ENCODE measurements around the gene B3GNT8. TPM values are rescaled to one million over a fixed set of nuclear protein-coding genes. Genes with fewer than 3 reads are reported as not detected.

Gene B3GNT8
- total RNA-seq, 4 donors from 2014 or later, result 11.6 to 84.4 (median 35.3) TPM

DNA sequence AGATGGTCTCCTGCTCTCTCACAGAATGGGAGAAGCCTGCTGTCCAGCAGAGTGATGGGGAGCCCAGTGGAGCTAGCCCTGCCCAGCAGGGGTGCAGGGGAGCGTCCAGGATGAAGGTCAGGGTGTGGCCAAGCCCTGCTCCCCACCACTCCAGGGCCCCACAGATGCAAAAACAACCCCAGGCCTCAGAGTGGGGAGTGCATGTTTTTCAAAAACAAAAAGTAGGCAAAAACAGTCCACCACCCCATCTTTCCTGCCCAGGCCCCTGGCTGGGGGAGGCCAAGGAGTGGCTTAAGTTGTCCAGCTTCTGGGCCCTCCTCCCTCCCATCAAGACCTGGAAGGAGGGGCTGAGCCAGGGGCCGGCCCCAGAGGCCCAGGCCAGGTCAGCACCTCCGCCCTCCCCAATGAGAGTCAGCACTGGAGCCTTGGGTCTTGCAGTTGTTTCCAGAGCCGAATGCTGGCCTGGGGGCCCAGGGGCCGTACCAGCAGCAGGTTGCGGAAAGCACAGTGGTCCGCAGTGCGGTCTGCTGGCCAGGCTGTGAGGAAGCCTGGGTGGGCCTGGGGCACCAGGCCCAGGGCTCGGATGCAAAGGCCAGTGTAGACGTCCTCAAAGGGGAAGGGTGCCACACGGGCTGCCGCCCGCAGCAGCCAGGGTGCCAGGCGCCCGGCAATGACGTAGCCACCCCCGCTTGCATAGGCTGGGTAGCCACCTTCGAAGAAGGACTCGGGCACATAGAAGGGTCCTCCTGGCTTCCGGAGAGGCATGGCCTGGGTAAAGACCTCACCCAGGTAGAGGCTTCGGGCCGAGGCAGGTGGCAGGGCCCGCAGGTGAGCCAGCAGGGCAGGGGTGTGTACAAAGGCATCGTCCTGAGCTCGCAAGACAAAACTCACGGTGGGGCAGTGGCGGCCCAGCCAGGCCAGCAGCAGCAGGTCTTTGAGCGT lies 1.7 kb downstream of the B3GNT8 start:
- TF ChIP-seq CTCF (IDR thresholded peaks at IDR 0.05) (no peak), POLR2A (IDR thresholded peaks at IDR 0.05) (no peak)
- intact Hi-C loops (cut with DNase I), result no loop called here
- Histone ChIP-seq H3K4me3 (peak overlapping the region; percentile 60 to 71 (median 66)), H3K4me1 (peaks cover 32 to 75% (median 41%) of the 10 kb centered on the region in 3 donors), H3K27me3 (no peaks in the 10 kb centered on the region), H3K27ac (peak overlapping the region in 3 of 4 donors; percentile 95 to 97 (median 96)), H3K36me3 (peaks cover 22 to 68% (median 40%) of the 10 kb centered on the region in 3 donors), H3K9me3 (no peaks in the 10 kb centered on the region)
- no peak for DNase-seq
- WGBS, 2 donors, result 89 to 90% methylated on average over 5 to 12 of the region's 28 CpGs

DNA sequence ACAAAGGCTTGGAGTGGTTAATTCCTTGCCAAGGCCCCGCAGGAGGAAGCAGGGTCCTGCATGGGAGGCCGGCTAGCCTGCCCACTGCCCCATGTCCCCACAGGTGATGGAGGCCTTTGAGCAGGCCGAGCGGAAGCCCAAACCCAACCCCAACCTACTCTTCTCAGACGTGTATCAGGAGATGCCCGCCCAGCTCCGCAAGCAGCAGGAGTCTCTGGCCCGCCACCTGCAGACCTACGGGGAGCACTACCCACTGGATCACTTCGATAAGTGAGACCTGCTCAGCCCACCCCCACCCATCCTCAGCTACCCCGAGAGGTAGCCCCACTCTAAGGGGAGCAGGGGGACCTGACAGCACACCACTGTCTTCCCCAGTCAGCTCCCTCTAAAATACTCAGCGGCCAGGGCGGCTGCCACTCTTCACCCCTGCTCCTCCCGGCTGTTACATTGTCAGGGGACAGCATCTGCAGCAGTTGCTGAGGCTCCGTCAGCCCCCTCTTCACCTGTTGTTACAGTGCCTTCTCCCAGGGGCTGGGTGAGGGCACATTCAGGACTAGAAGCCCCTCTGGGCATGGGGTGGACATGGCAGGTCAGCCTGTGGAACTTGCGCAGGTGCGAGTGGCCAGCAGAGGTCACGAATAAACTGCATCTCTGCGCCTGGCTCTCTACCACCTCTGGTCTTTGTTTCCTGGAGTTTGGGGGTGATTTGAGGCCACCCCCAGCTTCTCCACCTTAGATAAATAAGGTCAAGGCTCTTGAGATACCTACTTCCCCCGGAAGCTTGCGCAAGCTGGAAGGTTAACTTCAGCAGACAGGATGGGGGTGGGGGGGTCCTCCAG lies 2.6 kb downstream of the B3GNT8 start:
- H3K36me3 ChIP-seq, result peaks cover 28 to 71% (median 48%) of the 10 kb centered on the region in 3 donors
- H3K4me3 ChIP-seq, result peak overlapping the region; percentile 60 to 71 (median 66)
- H3K4me1 ChIP-seq, result peaks cover 32 to 75% (median 41%) of the 10 kb centered on the region in 3 donors
- no peaks in the 10 kb centered on the region for H3K27me3 ChIP-seq
- WGBS, 2 donors, result 82 to 96% methylated on average over 4 to 7 of the region's 21 CpGs
- intact Hi-C loops (cut with DNase I), result no loop called here
- H3K9me3 ChIP-seq, result no peaks in the 10 kb centered on the region
- TF ChIP-seq CTCF (IDR thresholded peaks at IDR 0.05), result no peak
- TF ChIP-seq POLR2A (IDR thresholded peaks at IDR 0.05), result no peak
- no peak for DNase-seq
- H3K27ac ChIP-seq, result peak overlapping the region; percentile 14 to 97 (median 96)

- TF ChIP-seq CTCF (IDR thresholded peaks at IDR 0.05), result no peak
- no peak for TF ChIP-seq POLR2A (IDR thresholded peaks at IDR 0.05)
- no peaks in the 10 kb centered on the region for H3K27me3 ChIP-seq
- H3K36me3 ChIP-seq, result peaks cover 37 to 87% (median 56%) of the 10 kb centered on the region in 3 donors
- no peak overlapping the region for H3K4me3 ChIP-seq
- no peaks in the 10 kb centered on the region for H3K9me3 ChIP-seq
- no peak for DNase-seq
- WGBS, 2 donors, result 91% methylated on average over 5 of the region's 12 CpGs; no CpG with 5 or more reads in 1 of the 2 donors
- H3K27ac ChIP-seq, result peak overlapping the region in 1 of 4 donors; percentile 26
- H3K4me1 ChIP-seq, result peaks cover 21 to 61% (median 30%) of the 10 kb centered on the region in 3 donors
- intact Hi-C loops (cut with DNase I), result no loop called here
Measured at GRCh38 chr19:41422955-41423354, 4.2 kb downstream of the B3GNT8 start.

DNA sequence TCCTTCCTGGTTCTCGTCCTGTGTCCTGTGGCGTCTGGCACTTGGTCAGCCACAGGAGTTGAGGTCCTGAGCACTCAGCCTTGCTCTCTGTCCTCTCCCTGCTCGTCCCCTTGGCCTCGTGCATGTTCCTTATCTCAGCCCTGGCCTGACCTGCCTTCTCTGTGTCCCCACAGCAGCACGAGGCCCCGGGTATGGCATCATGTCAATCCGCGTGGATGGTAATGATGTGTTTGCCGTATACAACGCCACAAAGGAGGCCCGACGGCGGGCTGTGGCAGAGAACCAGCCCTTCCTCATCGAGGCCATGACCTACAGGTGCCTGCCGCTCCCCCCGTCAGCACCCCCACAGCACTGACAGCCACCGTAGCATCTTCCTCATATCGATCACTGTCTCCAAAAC lies 4.7 kb downstream of the B3GNT8 start:
- WGBS, 2 donors, result 79 to 84% methylated on average over 16 to 18 of the region's 18 CpGs
- no peak for TF ChIP-seq POLR2A (IDR thresholded peaks at IDR 0.05)
- TF ChIP-seq CTCF (IDR thresholded peaks at IDR 0.05), result no peak
- Histone ChIP-seq H3K4me1 (peaks cover 21 to 56% (median 25%) of the 10 kb centered on the region in 3 donors), H3K27ac (peak overlapping the region in 1 of 4 donors; percentile 26), H3K4me3 (no peak overlapping the region), H3K27me3 (no peaks in the 10 kb centered on the region), H3K36me3 (peaks cover 37 to 92% (median 56%) of the 10 kb centered on the region in 3 donors), H3K9me3 (no peaks in the 10 kb centered on the region)
- DNase-seq, result no peak
- intact Hi-C loops (cut with DNase I), result no loop called here

All from esophagus squamous epithelium (tissue), 5 donors.